ENCODE measurements around the gene TRIM47.

- no peak for TF ChIP-seq EZH2phosphoT487 (IDR thresholded peaks at IDR 0.05; ENCODE audit: borderline replicate concordance)
- no peak for TF ChIP-seq CTCF (IDR thresholded peaks at IDR 0.05 in 2 of 3, conservative IDR thresholded peaks at IDR 0.05 in 1 of 3; ENCODE audit: borderline replicate concordance in 1 of 3, insufficient read depth in 1 of 3, low read depth in 2 of 3, low read length in 2 of 3)
- TF ChIP-seq CEBPB (IDR thresholded peaks at IDR 0.05; ENCODE audit: low read depth) = no peak
- TF ChIP-seq JUND (IDR thresholded peaks at IDR 0.05) = no peak
- TF ChIP-seq ATF3 (IDR thresholded peaks at IDR 0.05) = no peak
- no peak for TF ChIP-seq REST (IDR thresholded peaks at IDR 0.05; ENCODE audit: low read depth)
- TF ChIP-seq SRF (IDR thresholded peaks at IDR 0.05; ENCODE audit: low read depth) = no peak
- TF ChIP-seq SP1 (IDR thresholded peaks at IDR 0.05; ENCODE audit: low read depth) = no peak
Observed at GRCh38 chr17:75825748-75826370, 52.5 kb downstream of the TRIM47 start.

Data from HCT116 (cell line).